Measurements from ENCODE around the gene KCNMA1.

The KCNMA1 gene

DNA sequence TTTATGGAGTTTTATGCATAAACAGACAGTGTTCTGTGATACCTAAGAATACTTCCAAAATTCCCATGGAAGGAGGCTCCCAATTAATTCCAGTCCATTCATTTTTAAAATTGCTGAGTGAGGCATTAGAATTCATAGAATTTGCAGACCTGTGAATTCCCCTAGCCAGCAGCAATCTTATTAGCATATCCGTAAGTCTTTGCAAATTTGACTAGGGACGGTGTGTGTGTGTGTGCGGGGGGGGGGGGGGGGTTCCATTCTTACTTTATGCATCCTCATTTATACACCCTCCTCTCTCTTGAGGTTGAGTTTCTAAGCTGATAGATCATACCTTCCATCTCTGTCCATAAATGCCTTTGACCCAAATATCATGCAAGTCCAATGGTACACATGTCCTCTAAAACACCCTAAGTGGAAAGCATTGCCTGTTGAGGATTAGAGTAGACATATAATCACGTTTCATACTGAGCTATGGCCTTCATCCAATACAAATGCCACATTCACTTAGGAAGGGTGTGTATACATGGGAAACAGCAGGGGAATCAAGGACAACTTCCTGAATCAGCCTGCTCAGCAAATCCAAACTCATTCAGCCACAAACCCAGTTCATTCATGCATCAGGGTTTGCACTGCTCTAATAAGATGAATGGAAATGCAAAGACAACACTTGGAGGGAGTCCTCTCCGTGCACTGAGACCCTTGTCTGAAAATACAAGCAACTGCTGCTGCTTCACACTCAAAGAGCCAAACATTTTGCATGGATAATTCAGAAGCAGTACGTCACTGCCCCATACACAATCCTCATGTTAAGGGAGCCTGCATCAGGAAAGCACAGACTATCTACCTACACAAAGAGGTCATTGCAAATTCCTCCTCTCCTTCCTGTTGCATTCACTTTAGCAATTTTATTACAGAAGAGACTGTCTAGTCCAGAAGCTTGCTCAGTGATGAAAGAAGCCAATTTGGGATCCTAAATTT lies 350.8 kb downstream of the KCNMA1 start:
- peaks cover 25% of the 10 kb centered on the region for H3K4me1 ChIP-seq (ENCODE audit: control insufficient read depth, low read depth, low read length)
- H3K4me3 ChIP-seq (ENCODE audit: low read length) = no peak overlapping the region
- no peak overlapping the region for H3K27ac ChIP-seq (ENCODE audit: low read length)
- no peaks in the 10 kb centered on the region for H3K9me3 ChIP-seq (ENCODE audit: control insufficient read depth, low read depth, low read length)
- no peak overlapping the region for H3K9ac ChIP-seq (ENCODE audit: low read length)
- H3K36me3 ChIP-seq (ENCODE audit: control insufficient read depth, low read depth, low read length) = no peaks in the 10 kb centered on the region
- H3K27me3 ChIP-seq (ENCODE audit: control insufficient read depth, insufficient read depth, low read length) = no peaks in the 10 kb centered on the region

DNA sequence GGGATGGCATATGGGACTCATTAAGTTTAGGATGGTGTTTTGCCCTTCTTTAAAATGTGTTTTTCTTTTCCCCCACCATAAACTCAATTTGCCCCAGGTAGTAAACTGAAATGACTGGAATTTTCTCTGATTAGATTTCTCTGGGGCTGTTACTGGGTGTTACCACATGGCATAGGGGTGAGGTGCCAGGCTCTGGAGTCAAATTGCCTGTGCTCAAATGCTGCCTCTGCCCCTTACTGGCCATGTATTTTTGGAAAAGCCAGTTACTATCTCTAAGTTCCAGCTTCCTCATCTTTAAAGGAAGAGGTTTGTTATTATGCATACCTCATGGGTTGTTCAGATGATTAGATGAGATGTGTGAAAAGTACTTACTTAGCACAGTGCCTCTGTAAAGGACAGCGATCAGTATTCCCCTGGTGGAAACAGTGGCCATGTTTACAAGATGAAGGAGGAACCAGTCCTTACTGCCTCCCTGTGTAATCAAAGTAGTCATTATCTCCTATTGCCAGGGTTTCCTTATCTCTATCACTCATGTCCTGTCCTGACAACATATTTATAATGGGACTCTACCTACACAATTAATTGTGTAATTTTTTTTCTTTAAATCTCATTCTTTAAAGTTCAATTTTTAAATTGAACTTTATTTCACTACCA lies 352.0 kb downstream of the KCNMA1 start:
- Histone ChIP-seq H3K27me3 (ENCODE audit: control insufficient read depth, insufficient read depth, low read length) (no peaks in the 10 kb centered on the region), H3K9me3 (ENCODE audit: control insufficient read depth, low read depth, low read length) (no peaks in the 10 kb centered on the region), H3K27ac (ENCODE audit: low read length) (no peak overlapping the region), H3K9ac (ENCODE audit: low read length) (no peak overlapping the region), H3K4me1 (ENCODE audit: control insufficient read depth, low read depth, low read length) (peaks cover 14% of the 10 kb centered on the region), H3K36me3 (ENCODE audit: control insufficient read depth, low read depth, low read length) (no peaks in the 10 kb centered on the region), H3K4me3 (ENCODE audit: low read length) (no peak overlapping the region)

DNA sequence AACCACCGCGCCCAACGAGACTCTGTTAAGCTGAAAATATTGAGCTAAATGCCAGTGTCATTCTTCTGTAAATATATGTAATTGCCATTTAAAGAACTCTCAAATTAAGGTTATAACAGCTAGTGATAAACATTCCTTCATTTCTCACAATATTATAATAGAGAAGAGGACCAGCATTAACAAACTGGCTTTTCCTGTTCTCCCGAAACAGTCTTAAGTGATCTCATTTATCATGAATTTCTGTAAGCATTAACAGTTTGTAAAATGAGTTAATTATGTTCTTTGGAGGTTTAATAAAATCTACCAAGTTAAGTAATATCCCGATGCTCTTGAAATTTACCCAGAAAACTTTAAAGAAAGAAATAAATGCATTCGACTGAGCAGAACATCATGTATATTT lies 352.8 kb downstream of the KCNMA1 start:
- Histone ChIP-seq H3K4me1 (ENCODE audit: control insufficient read depth, low read depth, low read length) (peaks cover 11% of the 10 kb centered on the region), H3K36me3 (ENCODE audit: control insufficient read depth, low read depth, low read length) (no peaks in the 10 kb centered on the region)

DNA sequence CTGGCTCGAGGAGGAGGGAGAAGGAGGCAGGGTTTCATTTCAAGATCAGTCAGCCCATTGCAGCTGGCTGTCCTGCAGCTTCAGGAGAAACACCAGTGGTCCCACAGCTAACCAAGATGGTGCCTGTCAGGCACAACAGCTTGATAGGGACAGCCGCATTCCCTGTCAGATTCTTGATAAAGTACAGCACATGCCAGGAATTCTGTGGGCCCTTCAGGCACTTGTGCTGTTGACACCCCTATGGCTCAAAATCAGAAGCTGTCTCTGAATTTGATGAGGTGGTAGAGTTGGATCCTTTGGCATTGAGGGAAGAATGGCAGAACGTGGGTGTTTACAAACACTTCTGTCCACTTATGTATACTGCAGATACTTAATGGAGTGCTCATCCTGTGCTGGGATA lies 354.3 kb downstream of the KCNMA1 start:
- Histone ChIP-seq H3K4me1 (ENCODE audit: control insufficient read depth, low read depth, low read length) (peaks cover 11% of the 10 kb centered on the region), H3K4me3 (ENCODE audit: low read length) (no peak overlapping the region), H3K9ac (ENCODE audit: low read length) (no peak overlapping the region), H3K27me3 (ENCODE audit: control insufficient read depth, insufficient read depth, low read length) (no peaks in the 10 kb centered on the region), H3K9me3 (ENCODE audit: control insufficient read depth, low read depth, low read length) (no peaks in the 10 kb centered on the region), H3K27ac (ENCODE audit: low read length) (no peak overlapping the region), H3K36me3 (ENCODE audit: control insufficient read depth, low read depth, low read length) (no peaks in the 10 kb centered on the region)

More for the DNA sequence above, 352.8 kb downstream of the KCNMA1 start:
- Histone ChIP-seq H3K9ac (ENCODE audit: low read length) (no peak overlapping the region), H3K9me3 (ENCODE audit: control insufficient read depth, low read depth, low read length) (no peaks in the 10 kb centered on the region), H3K4me3 (ENCODE audit: low read length) (no peak overlapping the region), H3K27me3 (ENCODE audit: control insufficient read depth, insufficient read depth, low read length) (no peaks in the 10 kb centered on the region), H3K27ac (ENCODE audit: low read length) (no peak overlapping the region)

DNA sequence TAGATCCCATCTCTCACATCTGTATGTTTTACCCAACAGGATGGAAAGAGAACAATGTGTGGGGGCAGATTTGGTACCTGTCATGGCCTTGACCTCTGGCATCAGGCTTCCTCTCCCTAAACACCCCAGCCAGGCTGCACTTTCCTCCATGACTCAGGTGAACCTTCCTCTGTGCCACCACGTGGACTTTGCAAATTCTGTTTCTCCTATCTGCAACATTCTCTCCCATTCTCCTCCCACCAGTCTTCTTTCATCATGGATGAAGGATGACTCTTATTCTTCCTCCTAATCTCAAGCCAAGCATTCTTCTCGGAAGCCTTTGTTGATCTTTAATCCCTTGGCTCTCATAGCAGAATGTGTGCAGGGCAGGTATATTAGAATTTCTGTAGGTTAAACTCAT lies 355.4 kb downstream of the KCNMA1 start:
- Histone ChIP-seq H3K9me3 (ENCODE audit: control insufficient read depth, low read depth, low read length) (no peaks in the 10 kb centered on the region), H3K27ac (ENCODE audit: low read length) (no peak overlapping the region), H3K4me3 (ENCODE audit: low read length) (no peak overlapping the region)

DNA sequence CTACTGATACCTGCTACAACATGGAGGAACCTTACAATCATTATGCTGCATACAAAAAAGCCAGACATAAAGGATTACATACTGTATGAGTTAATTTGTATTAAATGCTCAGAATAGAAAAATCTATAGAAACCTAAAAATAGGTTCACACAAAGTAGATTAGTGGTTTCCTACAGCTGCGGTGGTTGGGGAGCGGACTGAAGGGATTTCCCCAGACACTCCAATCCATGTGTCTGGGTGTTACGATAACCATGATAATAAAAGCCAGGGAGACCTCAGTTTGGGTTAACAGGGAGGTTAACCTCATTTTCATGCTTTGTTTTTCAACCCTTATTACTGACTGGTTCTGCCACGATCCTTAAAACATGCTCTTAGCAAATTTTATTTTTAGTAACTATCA lies 355.9 kb downstream of the KCNMA1 start:
- no peak overlapping the region for H3K4me3 ChIP-seq (ENCODE audit: low read length)
- no peak overlapping the region for H3K27ac ChIP-seq (ENCODE audit: low read length)
- H3K36me3 ChIP-seq (ENCODE audit: control insufficient read depth, low read depth, low read length) = no peaks in the 10 kb centered on the region
- H3K9ac ChIP-seq (ENCODE audit: low read length) = no peak overlapping the region
- H3K27me3 ChIP-seq (ENCODE audit: control insufficient read depth, insufficient read depth, low read length) = no peaks in the 10 kb centered on the region
- H3K9me3 ChIP-seq (ENCODE audit: control insufficient read depth, low read depth, low read length) = no peaks in the 10 kb centered on the region
- peaks cover 4% of the 10 kb centered on the region for H3K4me1 ChIP-seq (ENCODE audit: control insufficient read depth, low read depth, low read length)

More for the DNA sequence above, 355.4 kb downstream of the KCNMA1 start:
- H3K9ac ChIP-seq (ENCODE audit: low read length) = no peak overlapping the region
- H3K36me3 ChIP-seq (ENCODE audit: control insufficient read depth, low read depth, low read length) = no peaks in the 10 kb centered on the region
- H3K27me3 ChIP-seq (ENCODE audit: control insufficient read depth, insufficient read depth, low read length) = no peaks in the 10 kb centered on the region
- peaks cover 9% of the 10 kb centered on the region for H3K4me1 ChIP-seq (ENCODE audit: control insufficient read depth, low read depth, low read length)

DNA sequence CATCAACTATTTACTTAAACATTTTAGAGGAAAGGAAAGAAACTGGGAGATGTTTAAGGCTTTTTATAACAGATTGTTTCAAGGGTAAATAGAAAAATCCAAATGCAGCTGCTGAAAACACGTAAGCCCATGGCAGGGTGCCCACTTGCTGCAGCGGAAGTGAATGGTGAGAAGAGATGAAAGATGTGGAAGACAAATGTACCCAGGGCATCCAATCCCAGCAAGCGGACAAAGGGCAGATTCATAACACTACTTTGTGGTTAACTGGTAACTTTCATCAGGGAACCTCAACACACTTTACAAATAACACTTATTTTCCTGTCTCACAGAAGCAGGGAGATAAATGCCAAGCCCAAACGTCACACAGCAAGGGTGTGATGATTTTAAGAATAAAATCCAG lies 358.4 kb downstream of the KCNMA1 start:
- Histone ChIP-seq H3K4me1 (ENCODE audit: control insufficient read depth, low read depth, low read length) (no peaks in the 10 kb centered on the region), H3K27me3 (ENCODE audit: control insufficient read depth, insufficient read depth, low read length) (no peaks in the 10 kb centered on the region), H3K27ac (ENCODE audit: low read length) (no peak overlapping the region), H3K36me3 (ENCODE audit: control insufficient read depth, low read depth, low read length) (no peaks in the 10 kb centered on the region), H3K9me3 (ENCODE audit: control insufficient read depth, low read depth, low read length) (no peaks in the 10 kb centered on the region), H3K4me3 (ENCODE audit: low read length) (no peak overlapping the region), H3K9ac (ENCODE audit: low read length) (no peak overlapping the region)

DNA sequence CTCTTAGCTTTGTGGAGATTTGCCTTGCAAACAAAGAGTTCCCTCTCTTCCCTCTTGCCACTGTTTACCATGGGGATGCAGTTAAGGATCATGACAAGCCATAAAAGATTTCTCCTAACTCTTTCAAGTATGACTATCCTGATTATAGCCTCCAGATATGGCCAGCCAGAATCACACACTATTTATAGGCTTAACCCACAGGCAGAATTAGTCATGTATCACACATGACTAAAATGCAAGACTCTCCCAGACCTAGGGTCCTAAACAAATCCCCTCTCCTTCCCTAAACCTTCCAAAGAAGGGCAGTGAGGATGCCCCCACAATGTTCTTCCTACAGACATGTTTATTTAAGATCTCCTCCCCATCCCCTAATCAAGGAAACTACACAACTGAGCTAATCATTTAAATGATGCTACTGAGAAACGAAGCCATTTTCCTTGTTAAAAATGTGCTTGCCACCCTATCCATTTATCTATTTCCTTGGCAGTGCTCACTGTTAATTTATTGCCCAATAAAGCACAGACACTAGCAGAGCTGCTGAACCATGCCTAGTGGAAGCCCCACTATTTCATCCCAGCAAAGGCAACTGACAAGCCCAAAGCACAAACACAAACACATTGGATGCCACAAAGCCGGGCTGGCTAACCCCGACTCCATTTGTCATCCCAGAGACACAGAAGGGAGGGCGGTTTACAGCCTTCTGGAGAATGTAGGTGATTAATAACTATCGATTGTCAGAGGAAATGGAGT lies 363.4 kb downstream of the KCNMA1 start:
- H3K27me3 ChIP-seq (ENCODE audit: control insufficient read depth, insufficient read depth, low read length) = no peaks in the 10 kb centered on the region
- no peaks in the 10 kb centered on the region for H3K9me3 ChIP-seq (ENCODE audit: control insufficient read depth, low read depth, low read length)
- no peak overlapping the region for H3K9ac ChIP-seq (ENCODE audit: low read length)
- H3K36me3 ChIP-seq (ENCODE audit: control insufficient read depth, low read depth, low read length) = no peaks in the 10 kb centered on the region
- no peak overlapping the region for H3K4me3 ChIP-seq (ENCODE audit: low read length)
- H3K27ac ChIP-seq (ENCODE audit: low read length) = no peak overlapping the region
- no peaks in the 10 kb centered on the region for H3K4me1 ChIP-seq (ENCODE audit: control insufficient read depth, low read depth, low read length)

DNA sequence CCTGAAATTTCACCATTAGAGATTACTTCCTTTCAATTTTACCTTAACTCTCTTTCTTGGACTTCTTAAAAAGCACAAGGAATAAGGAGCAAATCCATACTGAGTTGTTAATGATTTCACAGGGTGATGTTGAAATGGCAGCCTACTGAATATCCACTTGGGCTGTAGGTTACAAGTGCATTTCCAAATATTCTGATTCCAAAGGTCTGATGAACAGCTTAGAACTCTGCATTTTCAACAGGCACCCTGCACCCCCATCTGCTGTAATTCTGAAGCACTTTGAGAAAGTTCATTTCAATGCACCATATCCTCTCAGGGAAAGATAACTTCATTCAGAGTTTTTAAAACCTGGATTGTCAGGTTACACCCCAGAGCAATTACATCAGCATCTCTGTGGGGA lies 368.4 kb downstream of the KCNMA1 start:
- no peaks in the 10 kb centered on the region for H3K27me3 ChIP-seq (ENCODE audit: control insufficient read depth, insufficient read depth, low read length)
- H3K9me3 ChIP-seq (ENCODE audit: control insufficient read depth, low read depth, low read length) = no peaks in the 10 kb centered on the region
- H3K36me3 ChIP-seq (ENCODE audit: control insufficient read depth, low read depth, low read length) = no peaks in the 10 kb centered on the region
- no peak overlapping the region for H3K4me3 ChIP-seq (ENCODE audit: low read length)
- no peak overlapping the region for H3K27ac ChIP-seq (ENCODE audit: low read length)
- no peak overlapping the region for H3K9ac ChIP-seq (ENCODE audit: low read length)
- no peaks in the 10 kb centered on the region for H3K4me1 ChIP-seq (ENCODE audit: control insufficient read depth, low read depth, low read length)

DNA sequence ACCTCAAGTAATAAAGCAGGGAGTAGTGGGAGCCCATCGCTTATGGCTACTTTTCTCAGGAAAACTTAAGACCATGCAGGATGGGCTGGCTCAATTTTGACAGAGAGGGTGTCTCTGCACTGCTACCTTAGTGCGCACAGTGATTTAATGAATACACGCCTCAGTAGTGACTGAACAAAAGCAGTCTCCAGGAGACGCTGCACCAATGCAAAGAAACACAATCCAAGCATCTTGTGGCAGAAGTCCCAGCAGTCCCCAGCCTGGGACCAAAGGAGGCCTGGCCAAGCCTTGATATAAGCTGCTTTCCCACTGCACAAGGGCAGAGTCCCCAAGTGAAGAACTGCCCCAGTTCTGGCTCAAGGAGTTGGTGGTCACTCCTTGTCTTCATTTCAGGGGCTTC lies 368.9 kb downstream of the KCNMA1 start:
- H3K36me3 ChIP-seq (ENCODE audit: control insufficient read depth, low read depth, low read length) = no peaks in the 10 kb centered on the region
- H3K4me1 ChIP-seq (ENCODE audit: control insufficient read depth, low read depth, low read length) = no peaks in the 10 kb centered on the region
- H3K9me3 ChIP-seq (ENCODE audit: control insufficient read depth, low read depth, low read length) = no peaks in the 10 kb centered on the region
- no peak overlapping the region for H3K4me3 ChIP-seq (ENCODE audit: low read length)
- no peaks in the 10 kb centered on the region for H3K27me3 ChIP-seq (ENCODE audit: control insufficient read depth, insufficient read depth, low read length)
- H3K27ac ChIP-seq (ENCODE audit: low read length) = no peak overlapping the region
- no peak overlapping the region for H3K9ac ChIP-seq (ENCODE audit: low read length)

Measured in iPS-18a (cell line).